Mucosa of descending colon (tissue), 3 donors: ENCODE data around the gene CCR5. TPM values are rescaled to one million over a fixed set of nuclear protein-coding genes. Genes with fewer than 3 reads are reported as not detected.

Source experiments
- ATAC-seq: fragments of 200-7000 bp; cut with Tn5 transposase; one replicate; pipeline ENCODE4 v1.9.1; 2020; ENCODE audit warnings: mild to moderate bottlenecking, moderate library complexity
- DNase-seq, 3 donors: peaks; one replicate each; pipeline ENCODE4 v3.0.0-alpha.2; 2020
- H3K36me3 ChIP-seq: fragments of 200-600 bp; one replicate; pipeline ENCODE4 v1.8.0; 2021; ENCODE audit warnings: low read depth, mild to moderate bottlenecking
- H3K4me1 ChIP-seq: fragments of 200-600 bp; one replicate; pipeline ENCODE4 v1.8.0; 2021; ENCODE audit warnings: low read depth, mild to moderate bottlenecking
- H3K4me3 ChIP-seq: fragments of 200-600 bp; one replicate; pipeline ENCODE4 v1.8.0; 2021; ENCODE audit warnings: mild to moderate bottlenecking
- H3K9me3 ChIP-seq: fragments of 200-600 bp; one replicate; pipeline ENCODE4 v1.8.0; 2021; ENCODE audit warnings: mild to moderate bottlenecking
- CTCF ChIP-seq: fragments of 200-600 bp; IDR thresholded peaks from one replicate; pipeline ENCODE4 v1.8.0; 2022; ENCODE audit warnings: antibody characterized with exemption, mild to moderate bottlenecking
- intact Hi-C, 2 donors: fragments of 100-400 bp; cut with DNase I in 1 of 2; cut with micrococcal nuclease in 1 of 2; formaldehyde crosslinking; loops; one replicate each; pipeline versions ENCODE4 v1.11.0 to v1.11.1; 2022; cut with DNase I, micrococcal nuclease
- total RNA-seq, 3 donors: library from RNA; stranded (reverse); fragmentation: NEBNext Ultra II Directional in 2 of 3; extraction: Animal tissue kit (Norgen Biotek cat#: 25700) in 2 of 3; gene quantifications; one replicate each; pipeline versions ENCODE4 v1.2.1 to v1.2.4, GENCODE V29; 2021 to 2023
- donor health status: DM: no; HTN: no; CAD: no; lungs with moderate emphysema.
- donor health status: DM: no; HTN: no; CAD: no.
- donor health status: DM: no; HTN: yes; CAD: no.

CCR5 gene
- total RNA-seq, 3 donors from 2014 or later, result 1.9 to 3.4 (median 2.4) TPM

GRCh38 chr3:46375814-46376213 is 5.1 kb downstream of the CCR5 start:
- TF ChIP-seq CTCF, result no peak
- Histone ChIP-seq H3K4me3 (no peak overlapping the region), H3K9me3 (no peaks in the 10 kb centered on the region), H3K36me3 (no peaks in the 10 kb centered on the region), H3K4me1 (no peaks in the 10 kb centered on the region)
- ATAC-seq, result no peak
- no peak for DNase-seq
- intact Hi-C loops, result loop anchor here in 1 of 2 donors (10.0 kb wide), 1 partner anchor 441 kb away; no protein-coding TSS in a partner anchor

GRCh38 chr3:46378426-46378942 is 7.7 kb downstream of the CCR5 start:
- Histone ChIP-seq H3K4me1 (peaks cover 9% of the 10 kb centered on the region), H3K4me3 (no peak overlapping the region), H3K9me3 (no peaks in the 10 kb centered on the region), H3K36me3 (no peaks in the 10 kb centered on the region)
- intact Hi-C loops, result loop anchor here in 1 of 2 donors (10.0 kb wide), 1 partner anchor 444 kb away; no protein-coding TSS in a partner anchor
- TF ChIP-seq CTCF, result peak; percentile 51
- peak; percentile 74 to 84 (median 82) for DNase-seq
- peak; percentile 72 for ATAC-seq

GRCh38 chr3:46380471-46381221 is 9.9 kb downstream of the CCR5 start:
- Histone ChIP-seq H3K4me3 (no peak overlapping the region), H3K36me3 (no peaks in the 10 kb centered on the region), H3K9me3 (no peaks in the 10 kb centered on the region), H3K4me1 (peaks cover 19% of the 10 kb centered on the region)
- intact Hi-C loops, result no loop called here
- TF ChIP-seq CTCF, result no peak
- ATAC-seq, result no peak
- no peak for DNase-seq

GRCh38 chr3:46381625-46382024 is 10.9 kb downstream of the CCR5 start:
- Histone ChIP-seq H3K4me3 (no peak overlapping the region), H3K4me1 (peaks cover 22% of the 10 kb centered on the region), H3K9me3 (no peaks in the 10 kb centered on the region), H3K36me3 (no peaks in the 10 kb centered on the region)
- TF ChIP-seq CTCF, result no peak
- DNase-seq, result no peak
- no peak for ATAC-seq
- intact Hi-C loops, result no loop called here

- intact Hi-C loops, result no loop called here
- peak; percentile 66 for ATAC-seq
- Histone ChIP-seq H3K9me3 (no peaks in the 10 kb centered on the region), H3K4me3 (no peak overlapping the region), H3K4me1 (peaks cover 22% of the 10 kb centered on the region), H3K36me3 (no peaks in the 10 kb centered on the region)
- DNase-seq, result peak in 2 of 3 donors; percentile 78 to 90
- no peak for TF ChIP-seq CTCF
These were observed 12.6 kb downstream of the CCR5 start for GRCh38 chr3:46383211-46383950.
